ENCODE results near the gene OSER1. TPM values are rescaled to one million over a fixed set of nuclear protein-coding genes. Genes with fewer than 3 reads are reported as not detected.

OSER1 gene
- total RNA-seq, 1 donor from 2014 or later: 28.2 TPM

GRCh38 chr20:44187772-44188709 lies 22.5 kb downstream of the OSER1 start:
- Mint-ChIP-seq H3K9me3 (ENCODE audit: unreplicated experiment) (no peaks in the 10 kb centered on the region), H3K4me3 (ENCODE audit: unreplicated experiment) (no peak overlapping the region), H3K4me1 (ENCODE audit: unreplicated experiment) (peaks cover 8% of the 10 kb centered on the region), H3K27ac (ENCODE audit: unreplicated experiment) (no peak overlapping the region), H3K36me3 (ENCODE audit: low read depth, unreplicated experiment) (no peaks in the 10 kb centered on the region), H3K27me3 (ENCODE audit: unreplicated experiment) (peaks cover 7% of the 10 kb centered on the region)
- no peak for DNase-seq (ENCODE audit: low spot score)
- TF ChIP-seq, protein P1, sequence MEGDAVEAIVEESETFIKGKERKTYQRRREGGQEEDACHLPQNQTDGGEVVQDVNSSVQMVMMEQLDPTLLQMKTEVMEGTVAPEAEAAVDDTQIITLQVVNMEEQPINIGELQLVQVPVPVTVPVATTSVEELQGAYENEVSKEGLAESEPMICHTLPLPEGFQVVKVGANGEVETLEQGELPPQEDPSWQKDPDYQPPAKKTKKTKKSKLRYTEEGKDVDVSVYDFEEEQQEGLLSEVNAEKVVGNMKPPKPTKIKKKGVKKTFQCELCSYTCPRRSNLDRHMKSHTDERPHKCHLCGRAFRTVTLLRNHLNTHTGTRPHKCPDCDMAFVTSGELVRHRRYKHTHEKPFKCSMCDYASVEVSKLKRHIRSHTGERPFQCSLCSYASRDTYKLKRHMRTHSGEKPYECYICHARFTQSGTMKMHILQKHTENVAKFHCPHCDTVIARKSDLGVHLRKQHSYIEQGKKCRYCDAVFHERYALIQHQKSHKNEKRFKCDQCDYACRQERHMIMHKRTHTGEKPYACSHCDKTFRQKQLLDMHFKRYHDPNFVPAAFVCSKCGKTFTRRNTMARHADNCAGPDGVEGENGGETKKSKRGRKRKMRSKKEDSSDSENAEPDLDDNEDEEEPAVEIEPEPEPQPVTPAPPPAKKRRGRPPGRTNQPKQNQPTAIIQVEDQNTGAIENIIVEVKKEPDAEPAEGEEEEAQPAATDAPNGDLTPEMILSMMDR (IDR thresholded peaks at IDR 0.05; ENCODE audit: unreplicated experiment): no peak

DNA sequence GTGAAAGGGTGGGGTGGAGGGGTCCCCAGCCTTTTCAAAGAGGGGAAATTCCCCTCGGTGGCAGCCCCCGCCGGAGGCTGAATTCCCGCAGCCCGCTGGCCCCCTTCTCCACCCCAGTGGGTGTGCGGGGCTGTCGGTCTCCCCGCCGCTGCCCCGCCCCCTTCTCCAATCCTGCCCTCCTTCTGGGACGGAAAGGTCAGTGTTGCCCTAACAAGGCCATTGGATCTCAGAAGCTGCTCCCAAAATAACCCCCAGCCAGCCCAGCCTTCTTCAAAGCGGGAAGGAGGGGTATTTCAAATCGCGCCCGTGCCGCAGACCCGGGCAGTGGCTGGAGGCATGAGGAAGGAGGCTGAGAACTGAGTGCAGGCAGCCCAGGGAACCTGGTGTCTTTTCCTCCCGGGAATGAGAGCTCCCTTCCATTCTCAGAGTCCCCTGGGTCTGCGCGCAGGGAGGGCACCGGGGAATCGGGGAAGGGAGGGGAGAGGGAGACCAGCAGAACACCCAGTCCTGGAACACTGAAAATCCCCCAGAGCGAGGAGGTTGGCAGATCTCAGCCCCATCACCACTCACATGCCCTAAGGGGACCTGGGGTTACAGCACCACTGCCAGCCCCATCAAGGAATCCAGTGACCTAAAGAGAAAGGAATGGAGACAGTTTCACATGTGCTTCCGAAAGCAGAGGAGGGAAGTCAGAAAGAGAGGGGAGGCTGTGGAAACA lies 23.4 kb downstream of the OSER1 start, which contains the start of gene JPH2:
Gene JPH2, minus strand, starts transcription at position 135 of the 718 bp plus-strand sequence. CDS start 483 bp downstream, outside the sequence.
- Mint-ChIP-seq H3K9me3 (ENCODE audit: unreplicated experiment) (no peaks in the 10 kb centered on the region), H3K4me3 (ENCODE audit: unreplicated experiment) (peak within 1 kb of the TSS; percentile 62), H3K36me3 (ENCODE audit: low read depth, unreplicated experiment) (no peaks in the 10 kb centered on the region), H3K27ac (ENCODE audit: unreplicated experiment) (no peak within 1 kb of the TSS), H3K27me3 (ENCODE audit: unreplicated experiment) (peaks cover 5% of the 10 kb centered on the region), H3K4me1 (ENCODE audit: unreplicated experiment) (peaks cover 11% of the 10 kb centered on the region)
- peak; percentile 40 for DNase-seq (ENCODE audit: low spot score)
- TF ChIP-seq, protein P1 (IDR thresholded peaks at IDR 0.05; ENCODE audit: unreplicated experiment): no peak

DNA sequence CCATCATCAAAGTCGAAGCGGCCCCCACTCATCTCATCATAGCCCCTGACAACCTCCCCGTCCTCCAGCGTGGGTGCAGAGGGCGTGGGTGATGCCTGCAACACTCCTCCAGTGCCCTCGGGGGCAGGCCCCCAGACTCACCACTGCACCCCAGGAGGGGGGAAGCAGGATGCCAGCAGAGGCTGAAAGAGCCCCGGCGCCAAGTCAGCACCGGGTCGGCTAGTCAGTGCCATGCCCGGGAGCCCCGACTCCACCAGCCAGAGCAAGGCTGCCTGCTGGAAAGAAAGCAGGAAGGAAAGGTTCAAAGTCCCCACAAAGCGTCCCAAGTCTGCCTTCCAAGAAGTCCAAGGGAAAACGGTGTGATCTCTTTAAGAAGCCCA lies 23.9 kb downstream of the OSER1 start:
- peaks cover 5% of the 10 kb centered on the region for H3K27me3 Mint-ChIP-seq (ENCODE audit: unreplicated experiment)
- H3K4me1 Mint-ChIP-seq (ENCODE audit: unreplicated experiment): peaks cover 13% of the 10 kb centered on the region
- no peak overlapping the region for H3K27ac Mint-ChIP-seq (ENCODE audit: unreplicated experiment)
- H3K4me3 Mint-ChIP-seq (ENCODE audit: unreplicated experiment): peak overlapping the region; percentile 33
- TF ChIP-seq, protein P1 (IDR thresholded peaks at IDR 0.05; ENCODE audit: unreplicated experiment): no peak
- no peaks in the 10 kb centered on the region for H3K9me3 Mint-ChIP-seq (ENCODE audit: unreplicated experiment)
- no peaks in the 10 kb centered on the region for H3K36me3 Mint-ChIP-seq (ENCODE audit: low read depth, unreplicated experiment)
- DNase-seq (ENCODE audit: low spot score): no peak

DNA sequence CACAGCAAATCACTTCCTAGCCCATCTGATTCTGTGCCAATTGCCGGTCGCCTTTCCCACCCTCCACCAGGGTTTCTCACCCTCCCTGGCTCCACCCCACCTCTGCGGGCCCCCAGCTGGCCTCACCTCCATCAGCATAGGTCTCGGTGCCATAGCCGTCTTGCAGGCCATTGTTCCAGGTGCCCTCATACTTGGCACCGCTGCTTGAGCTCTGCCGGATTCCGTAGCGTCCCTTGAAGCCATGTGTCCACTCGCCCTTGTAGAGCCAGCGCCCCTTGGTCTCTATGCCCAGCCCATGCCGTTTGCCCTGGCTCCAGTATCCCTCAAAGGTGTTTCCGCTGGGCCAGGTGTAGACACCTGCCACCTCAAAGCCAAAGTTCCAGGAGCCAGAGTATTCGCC lies 24.4 kb downstream of the OSER1 start:
- Mint-ChIP-seq H3K27ac (ENCODE audit: unreplicated experiment) (no peak overlapping the region), H3K9me3 (ENCODE audit: unreplicated experiment) (no peaks in the 10 kb centered on the region)

More for the DNA sequence above, 24.4 kb downstream of the OSER1 start:
- no peaks in the 10 kb centered on the region for H3K36me3 Mint-ChIP-seq (ENCODE audit: low read depth, unreplicated experiment)
- no peak for DNase-seq (ENCODE audit: low spot score)
- peaks cover 5% of the 10 kb centered on the region for H3K27me3 Mint-ChIP-seq (ENCODE audit: unreplicated experiment)
- peaks cover 18% of the 10 kb centered on the region for H3K4me1 Mint-ChIP-seq (ENCODE audit: unreplicated experiment)
- H3K4me3 Mint-ChIP-seq (ENCODE audit: unreplicated experiment): no peak overlapping the region
- TF ChIP-seq, protein P1 (IDR thresholded peaks at IDR 0.05; ENCODE audit: unreplicated experiment): no peak
